T-helper 2 cell treated with Interferon-gamma antibody and Interleukin-4, amounts not matched to agents 5 μg/mL and 100 μg/mL, for 36 hours (primary cell): ENCODE measurements around the gene SLC5A11.
A peak's percentile ranks its signal among the peaks of the same experiment; 100 is the strongest.
"Not testable (repeated sequence)": the region's sequence is repeated elsewhere in the genome, so short reads cannot be mapped to it uniquely, and the experiment has no call there.

Experiments
- DNase-seq: peaks from one replicate; pipeline ENCODE4 v3.0.0; 2021; ENCODE audit warnings: low spot score
- H3K27ac Mint-ChIP-seq: one replicate; pipeline ENCODE4 v1.8.0; 2021; ENCODE audit warnings: mild to moderate bottlenecking, mixed read lengths
- H3K27me3 Mint-ChIP-seq: one replicate; pipeline ENCODE4 v1.8.0; 2021; ENCODE audit warnings: low read depth, mixed read lengths
- H3K36me3 Mint-ChIP-seq: one replicate; pipeline ENCODE4 v1.8.0; 2021; ENCODE audit warnings: low read depth, mixed read lengths
- H3K4me1 Mint-ChIP-seq: one replicate; pipeline ENCODE4 v1.8.0; 2021; ENCODE audit warnings: low read depth, mixed read lengths
- H3K4me3 Mint-ChIP-seq: one replicate; pipeline ENCODE4 v1.8.0; 2022; ENCODE audit warnings: mild to moderate bottlenecking, moderate library complexity, mixed read lengths
- H3K9me3 Mint-ChIP-seq: one replicate; pipeline ENCODE4 v1.8.0; 2021; ENCODE audit warnings: mixed read lengths

The SLC5A11 gene

GRCh38 chr16:24846548-24847357 is 990 bp downstream of the SLC5A11 start:
- Mint-ChIP-seq H3K9me3 (no peaks in the 10 kb centered on the region), H3K4me1 (peaks cover 12% of the 10 kb centered on the region), H3K36me3 (no peaks in the 10 kb centered on the region), H3K27ac (no peak overlapping the region), H3K4me3 (no peak overlapping the region), H3K27me3 (no peaks in the 10 kb centered on the region)
- no peak for DNase-seq

DNA sequence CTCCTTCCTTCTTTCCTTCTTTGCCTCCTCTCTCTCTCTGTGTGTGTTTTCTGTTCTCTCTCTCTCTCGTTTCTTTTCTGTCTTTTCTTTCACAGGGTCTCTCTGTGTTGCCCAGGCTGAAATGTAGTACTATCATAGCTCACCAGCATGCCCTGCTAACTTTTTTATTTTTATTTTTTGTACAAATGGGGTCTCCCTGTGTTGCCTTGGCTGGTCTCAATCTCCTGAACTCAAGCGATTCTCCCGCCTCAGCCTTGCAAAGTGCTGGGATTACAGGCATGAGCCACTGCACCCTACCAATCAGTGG is 1.5 kb downstream of the SLC5A11 start:
- H3K27ac Mint-ChIP-seq, result no peak overlapping the region
- peaks cover 18% of the 10 kb centered on the region for H3K4me1 Mint-ChIP-seq
- no peak for DNase-seq
- no peaks in the 10 kb centered on the region for H3K36me3 Mint-ChIP-seq
- H3K9me3 Mint-ChIP-seq, result no peaks in the 10 kb centered on the region
- H3K4me3 Mint-ChIP-seq, result no peak overlapping the region
- H3K27me3 Mint-ChIP-seq, result no peaks in the 10 kb centered on the region

- Mint-ChIP-seq H3K27ac (no peak overlapping the region), H3K4me3 (no peak overlapping the region), H3K27me3 (no peaks in the 10 kb centered on the region), H3K9me3 (no peaks in the 10 kb centered on the region), H3K36me3 (no peaks in the 10 kb centered on the region), H3K4me1 (peaks cover 18% of the 10 kb centered on the region)
- no peak for DNase-seq
Observed at GRCh38 chr16:24848065-24848464, 2.3 kb downstream of the SLC5A11 start.

GRCh38 chr16:24849641-24850040 is 3.9 kb downstream of the SLC5A11 start:
- Mint-ChIP-seq H3K36me3 (no peaks in the 10 kb centered on the region), H3K4me1 (peaks cover 15% of the 10 kb centered on the region), H3K27me3 (no peaks in the 10 kb centered on the region), H3K27ac (no peak overlapping the region), H3K9me3 (no peaks in the 10 kb centered on the region), H3K4me3 (no peak overlapping the region)
- DNase-seq, result no peak

GRCh38 chr16:24850289-24850938 is 4.7 kb downstream of the SLC5A11 start:
- Mint-ChIP-seq H3K4me1 (peaks cover 15% of the 10 kb centered on the region), H3K9me3 (no peaks in the 10 kb centered on the region), H3K36me3 (no peaks in the 10 kb centered on the region), H3K27me3 (no peaks in the 10 kb centered on the region), H3K4me3 (no peak overlapping the region), H3K27ac (no peak overlapping the region)
- DNase-seq, result peak; percentile 20

GRCh38 chr16:24851700-24852099 is 5.9 kb downstream of the SLC5A11 start:
- peak; percentile 40 for DNase-seq
- H3K27ac Mint-ChIP-seq, result no peak overlapping the region
- H3K36me3 Mint-ChIP-seq, result no peaks in the 10 kb centered on the region
- H3K27me3 Mint-ChIP-seq, result no peaks in the 10 kb centered on the region
- H3K4me3 Mint-ChIP-seq, result no peak overlapping the region
- H3K9me3 Mint-ChIP-seq, result no peaks in the 10 kb centered on the region
- H3K4me1 Mint-ChIP-seq, result peaks cover 15% of the 10 kb centered on the region

GRCh38 chr16:24852281-24852721 is 6.5 kb downstream of the SLC5A11 start:
- no peak for DNase-seq
- H3K27me3 Mint-ChIP-seq, result no peaks in the 10 kb centered on the region
- no peaks in the 10 kb centered on the region for H3K9me3 Mint-ChIP-seq
- no peak overlapping the region for H3K4me3 Mint-ChIP-seq
- H3K36me3 Mint-ChIP-seq, result no peaks in the 10 kb centered on the region
- H3K27ac Mint-ChIP-seq, result no peak overlapping the region
- peaks cover 15% of the 10 kb centered on the region for H3K4me1 Mint-ChIP-seq

DNA sequence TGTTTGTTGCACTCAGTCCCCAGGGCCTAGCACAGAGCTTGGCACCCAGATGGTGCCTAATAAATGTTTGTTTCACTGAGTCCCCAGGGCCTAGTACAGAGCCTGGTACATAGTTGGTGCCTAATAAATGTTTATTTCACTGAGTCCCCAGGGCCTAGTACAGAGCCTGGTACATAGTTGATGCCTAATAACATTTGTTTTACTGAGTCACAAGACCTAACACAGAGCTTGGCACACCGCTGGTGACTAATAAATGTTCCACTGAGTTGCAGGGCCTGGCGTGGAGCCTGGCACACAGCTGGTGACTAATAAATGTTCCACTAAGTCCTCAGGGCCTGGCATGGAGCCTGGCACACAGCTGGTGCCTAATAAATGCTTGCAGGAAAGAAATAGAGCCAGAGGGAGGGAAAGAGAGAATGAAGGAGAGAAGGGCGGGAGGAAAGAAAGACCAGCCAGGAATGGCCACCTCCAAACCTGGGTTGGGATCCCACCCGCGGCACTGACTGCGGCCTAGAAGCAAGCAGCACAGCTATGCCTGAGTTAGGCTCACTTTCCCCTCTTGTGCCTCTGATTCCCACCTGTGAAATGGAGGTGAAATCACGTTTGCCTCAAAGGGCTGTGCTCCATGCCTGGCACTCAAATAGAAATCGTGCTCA is 7.5 kb downstream of the SLC5A11 start:
- no peaks in the 10 kb centered on the region for H3K36me3 Mint-ChIP-seq
- H3K27me3 Mint-ChIP-seq, result no peaks in the 10 kb centered on the region
- H3K27ac Mint-ChIP-seq, result no peak overlapping the region
- no peak overlapping the region for H3K4me3 Mint-ChIP-seq
- H3K4me1 Mint-ChIP-seq, result peaks cover 15% of the 10 kb centered on the region
- no peaks in the 10 kb centered on the region for H3K9me3 Mint-ChIP-seq
- DNase-seq, result no peak

GRCh38 chr16:24853830-24854229 is 8.1 kb downstream of the SLC5A11 start:
- H3K4me3 Mint-ChIP-seq, result no peak overlapping the region
- H3K9me3 Mint-ChIP-seq, result no peaks in the 10 kb centered on the region
- H3K27me3 Mint-ChIP-seq, result no peaks in the 10 kb centered on the region
- H3K4me1 Mint-ChIP-seq, result peaks cover 17% of the 10 kb centered on the region
- no peak overlapping the region for H3K27ac Mint-ChIP-seq
- no peaks in the 10 kb centered on the region for H3K36me3 Mint-ChIP-seq
- DNase-seq, result no peak

DNA sequence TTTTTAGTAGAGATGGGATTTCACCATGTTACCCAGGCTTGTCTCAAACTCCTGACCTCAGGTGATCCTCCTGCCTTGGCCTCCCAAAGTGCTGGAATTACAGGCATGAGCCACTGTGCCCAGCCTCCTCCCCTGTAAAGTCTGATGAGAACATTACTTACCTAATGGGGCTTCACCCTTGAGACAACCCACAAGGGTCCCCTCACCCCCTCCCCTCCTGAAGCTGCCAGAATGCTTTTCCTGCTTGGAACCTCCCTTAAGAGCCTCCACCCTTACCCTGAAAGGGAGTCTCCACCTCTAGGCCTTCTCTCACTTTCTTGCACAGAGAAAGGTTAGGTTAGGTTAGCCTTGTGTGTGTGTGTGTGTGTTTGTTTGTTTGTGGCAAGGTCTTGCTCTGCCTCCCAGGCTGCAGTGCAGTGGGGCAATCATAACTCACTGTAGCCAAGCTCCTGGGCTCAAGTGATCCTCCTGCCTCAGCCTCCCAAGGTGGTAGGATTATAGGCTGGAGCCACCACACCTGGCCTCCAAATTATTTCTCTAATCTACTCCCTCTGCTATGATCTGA is 8.9 kb downstream of the SLC5A11 start:
- Mint-ChIP-seq H3K27me3 (no peaks in the 10 kb centered on the region), H3K36me3 (no peaks in the 10 kb centered on the region), H3K4me3 (no peak overlapping the region)

GRCh38 chr16:24855678-24856077 is 9.9 kb downstream of the SLC5A11 start:
- H3K9me3 Mint-ChIP-seq, result no peaks in the 10 kb centered on the region
- peaks cover 11% of the 10 kb centered on the region for H3K4me1 Mint-ChIP-seq
- no peak overlapping the region for H3K27ac Mint-ChIP-seq
- no peak overlapping the region for H3K4me3 Mint-ChIP-seq
- DNase-seq, result no peak
- no peaks in the 10 kb centered on the region for H3K27me3 Mint-ChIP-seq
- no peaks in the 10 kb centered on the region for H3K36me3 Mint-ChIP-seq

More for the DNA sequence above, 8.9 kb downstream of the SLC5A11 start:
- Mint-ChIP-seq H3K27ac (no peak overlapping the region), H3K9me3 (no peaks in the 10 kb centered on the region), H3K4me1 (peaks cover 17% of the 10 kb centered on the region)
- DNase-seq, result no peak

- DNase-seq, H3K27me3 Mint-ChIP-seq, H3K27ac Mint-ChIP-seq, H3K36me3 Mint-ChIP-seq, H3K9me3 Mint-ChIP-seq, H3K4me1 Mint-ChIP-seq, H3K4me3 Mint-ChIP-seq: not testable (repeated sequence)
Observed at GRCh38 chr16:24856871-24857270, 11.1 kb downstream of the SLC5A11 start.

GRCh38 chr16:24858219-24859041 is 12.7 kb downstream of the SLC5A11 start:
- no peak overlapping the region for H3K4me3 Mint-ChIP-seq
- H3K27ac Mint-ChIP-seq, result no peak overlapping the region
- H3K27me3 Mint-ChIP-seq, result no peaks in the 10 kb centered on the region
- peaks cover 1% of the 10 kb centered on the region for H3K4me1 Mint-ChIP-seq
- H3K36me3 Mint-ChIP-seq, result no peaks in the 10 kb centered on the region
- H3K9me3 Mint-ChIP-seq, result no peaks in the 10 kb centered on the region
- DNase-seq, result peak; percentile 36
